GM19455 (cell line): ENCODE data around the gene HSCB.
A peak's percentile ranks its signal among the peaks of the same experiment; 100 is the strongest.
"Not testable (repeated sequence)": the region's sequence is repeated elsewhere in the genome, so short reads cannot be mapped to it uniquely, and the experiment has no call there.

Source experiments
- ATAC-seq: cut with Tn5 transposase; IDR thresholded peaks from one replicate; pipeline ENCODE4 v1.9.1; 2021; ENCODE audit not compliant: unreplicated experiment

Gene HSCB, protein sequence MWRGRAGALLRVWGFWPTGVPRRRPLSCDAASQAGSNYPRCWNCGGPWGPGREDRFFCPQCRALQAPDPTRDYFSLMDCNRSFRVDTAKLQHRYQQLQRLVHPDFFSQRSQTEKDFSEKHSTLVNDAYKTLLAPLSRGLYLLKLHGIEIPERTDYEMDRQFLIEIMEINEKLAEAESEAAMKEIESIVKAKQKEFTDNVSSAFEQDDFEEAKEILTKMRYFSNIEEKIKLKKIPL

DNA sequence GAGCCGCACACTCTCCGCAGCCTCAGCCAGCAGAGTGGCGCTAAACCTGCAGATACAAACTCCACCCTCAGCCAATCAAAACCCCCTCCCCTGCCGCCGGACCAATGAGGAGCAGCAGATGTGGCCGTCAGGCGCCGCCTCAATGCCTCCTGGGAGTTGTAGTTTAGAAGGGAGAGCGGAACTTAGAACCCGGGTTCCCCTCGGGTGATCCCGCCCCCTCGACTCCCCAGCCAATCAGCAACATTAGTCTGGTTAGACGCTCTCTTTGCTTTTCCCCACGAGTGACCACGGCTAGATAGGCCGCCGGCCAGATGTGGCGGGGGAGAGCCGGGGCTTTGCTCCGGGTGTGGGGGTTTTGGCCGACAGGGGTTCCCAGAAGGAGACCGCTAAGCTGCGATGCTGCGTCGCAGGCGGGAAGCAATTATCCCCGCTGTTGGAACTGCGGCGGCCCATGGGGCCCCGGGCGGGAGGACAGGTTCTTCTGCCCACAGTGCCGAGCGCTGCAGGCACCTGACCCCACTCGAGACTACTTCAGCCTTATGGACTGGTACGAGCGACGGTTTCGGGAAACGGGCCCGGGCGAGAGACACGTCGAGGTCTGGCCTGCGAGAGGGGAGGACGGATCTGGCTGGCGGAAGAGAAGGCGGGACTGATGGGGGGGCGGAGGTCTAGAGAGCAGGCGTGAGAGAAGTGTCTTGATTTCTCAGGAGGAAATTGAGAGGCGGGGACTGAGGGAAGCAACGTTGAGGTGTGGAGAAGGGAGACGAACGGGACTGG lies at the start of gene HSCB, which contains the start of gene CHEK2:
TSS of gene HSCB (plus strand) at position 255 of the 777 bp plus-strand sequence. CDS start at position 312, 57 bp downstream.
TSS of gene CHEK2 (minus strand) at position 36 of the 777 bp plus-strand sequence. CDS start 7,099 bp downstream, outside the sequence.
- peak; percentile 88 for ATAC-seq

- not testable (repeated sequence) for ATAC-seq
Measured at GRCh38 chr22:28693041-28693760, 48.6 kb upstream of the HSCB start.

- ATAC-seq = no peak
Measured at GRCh38 chr22:28702891-28703290, 38.9 kb upstream of the HSCB start.

- no peak for ATAC-seq
Measured at GRCh38 chr22:28703436-28703835, 38.4 kb upstream of the HSCB start.

DNA sequence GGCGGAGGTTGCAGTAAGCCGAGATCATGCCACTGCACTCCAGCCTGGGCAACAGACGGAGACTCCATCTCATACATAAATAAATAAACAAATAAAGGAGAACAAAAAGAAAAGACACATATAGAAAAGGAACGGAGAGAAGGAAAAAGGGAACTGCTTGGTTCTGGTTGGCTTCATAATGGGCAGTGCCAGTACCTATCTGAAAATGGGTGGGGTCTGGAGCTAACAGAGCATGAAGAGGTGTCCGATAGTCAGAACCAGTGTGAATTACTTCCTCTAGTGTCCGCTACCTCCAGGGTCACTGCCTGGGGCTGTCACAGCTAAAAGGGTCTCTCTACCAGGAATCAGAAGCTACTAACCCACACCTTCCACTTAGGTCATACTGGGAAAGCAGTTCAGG lies 35.0 kb upstream of the HSCB start:
- ATAC-seq = no peak

DNA sequence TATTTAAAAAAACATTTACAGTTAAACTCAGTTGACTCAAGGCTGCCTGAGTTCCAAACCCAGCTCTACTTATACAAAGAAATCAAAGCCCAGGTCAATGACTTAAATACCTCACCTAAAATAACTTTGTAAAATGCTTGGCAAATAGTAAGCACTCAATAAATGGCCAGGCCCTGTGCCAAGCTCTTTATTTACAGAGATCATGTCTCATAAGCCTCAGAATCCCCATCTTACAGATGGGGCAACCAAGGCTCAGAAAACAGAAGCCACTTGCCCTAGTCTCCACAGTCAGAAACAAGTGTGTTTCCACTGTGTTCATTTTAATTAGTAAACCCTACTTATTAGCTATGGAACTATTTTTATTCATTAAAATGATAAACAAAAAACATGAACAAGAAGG lies 31.7 kb upstream of the HSCB start:
- ATAC-seq = no peak

DNA sequence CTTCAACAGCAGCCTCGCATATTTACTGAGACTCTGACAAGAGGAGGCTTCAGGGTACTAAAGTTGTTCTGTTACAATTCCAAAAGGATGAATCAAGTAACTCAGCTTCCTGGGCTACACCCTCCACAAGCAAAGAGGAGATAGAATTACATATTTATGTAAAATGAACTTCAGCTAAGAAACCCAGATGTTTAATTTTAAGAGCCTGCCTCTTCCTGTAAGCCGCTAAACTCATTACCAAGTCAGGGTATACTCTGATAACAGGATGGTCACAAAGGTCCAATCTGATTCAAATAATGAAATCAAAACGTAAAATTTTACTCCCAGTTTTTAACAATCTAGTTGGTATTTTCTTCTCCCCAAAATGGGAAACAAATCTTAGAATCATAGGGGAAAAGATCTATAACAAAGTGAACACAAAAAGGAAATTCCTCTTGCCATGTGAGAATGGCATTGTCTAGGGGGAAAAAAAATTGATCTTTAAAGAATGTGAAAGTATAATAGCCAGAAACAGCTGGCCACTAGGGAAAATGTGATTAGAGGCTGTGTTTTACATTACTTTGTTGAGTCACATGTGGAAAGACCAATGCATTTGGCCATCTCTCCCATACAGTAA lies 31.2 kb upstream of the HSCB start:
- no peak for ATAC-seq

- ATAC-seq = no peak
Measured at GRCh38 chr22:28711341-28711740, 30.5 kb upstream of the HSCB start.

DNA sequence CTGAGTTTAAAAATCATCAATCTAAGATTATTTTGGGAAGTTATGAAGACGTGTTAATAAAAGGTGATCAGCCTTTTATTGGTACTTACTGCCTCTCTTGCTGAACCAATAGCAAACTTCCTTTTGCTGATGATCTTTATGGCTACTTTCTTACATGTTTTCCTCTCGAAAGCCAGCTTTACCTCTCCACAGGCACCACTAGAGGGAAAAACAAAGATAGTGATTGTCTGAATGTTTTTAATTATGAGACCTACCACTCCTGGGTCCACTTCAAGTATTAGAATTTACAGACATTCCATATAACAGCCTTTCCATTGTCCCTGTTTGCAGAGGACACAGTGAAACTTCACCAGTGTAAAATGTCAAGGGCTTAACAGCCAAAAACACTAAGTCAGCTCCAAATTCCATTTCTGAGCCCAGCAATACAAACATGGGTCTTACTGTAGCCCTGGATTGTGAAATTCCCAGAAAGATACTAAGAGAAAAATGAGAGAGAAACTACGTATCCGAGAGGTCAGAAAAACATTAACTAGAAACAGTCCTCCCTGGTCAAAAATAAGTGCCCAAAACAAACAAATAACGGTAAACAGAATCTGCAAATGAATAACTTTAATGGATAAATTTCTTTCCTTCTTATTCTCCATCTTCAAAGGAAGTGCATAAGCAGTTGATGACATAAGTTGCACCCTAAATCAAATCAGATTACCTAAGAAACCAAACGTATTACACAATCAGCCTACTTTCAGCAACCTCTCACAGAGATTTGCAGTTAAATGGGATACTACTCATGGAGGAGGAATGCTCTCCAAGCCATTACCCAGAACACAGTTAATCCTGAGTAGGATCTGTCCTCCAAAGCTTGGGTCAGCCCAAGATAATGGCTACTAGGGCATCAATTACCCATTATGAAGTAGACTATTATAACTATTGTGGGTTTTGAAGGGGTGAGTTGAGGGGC lies 29.7 kb upstream of the HSCB start:
- ATAC-seq = no peak

DNA sequence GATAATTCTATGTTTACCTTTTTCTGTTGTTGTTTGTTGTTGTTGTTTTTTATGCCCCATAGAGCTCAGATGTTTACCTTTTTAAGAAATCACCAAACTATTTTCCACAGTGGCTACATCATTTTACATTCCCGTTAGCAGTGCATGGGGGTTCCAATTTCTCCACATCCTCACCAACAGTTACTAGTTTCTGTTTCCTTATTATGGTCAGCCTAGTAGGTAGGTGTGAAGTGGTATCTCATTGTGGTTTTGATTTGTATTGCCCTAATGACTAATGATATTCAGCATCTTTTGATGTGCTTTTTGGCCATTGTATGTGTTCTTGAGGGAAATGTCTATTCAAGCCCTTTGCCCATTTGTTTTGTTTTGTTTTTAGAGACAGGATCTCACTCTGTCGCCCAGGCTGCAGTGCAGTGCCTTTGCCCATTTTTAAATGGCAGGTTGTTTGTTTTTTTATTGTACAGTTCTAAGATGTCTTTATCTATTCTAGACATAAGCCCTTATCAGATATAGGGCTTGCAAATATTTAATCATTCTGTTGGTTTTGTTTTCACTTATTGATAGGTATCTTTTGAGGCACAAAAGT lies 27.7 kb upstream of the HSCB start:
- no peak for ATAC-seq

- no peak for ATAC-seq
Measured at GRCh38 chr22:28715611-28716010, 26.2 kb upstream of the HSCB start.

DNA sequence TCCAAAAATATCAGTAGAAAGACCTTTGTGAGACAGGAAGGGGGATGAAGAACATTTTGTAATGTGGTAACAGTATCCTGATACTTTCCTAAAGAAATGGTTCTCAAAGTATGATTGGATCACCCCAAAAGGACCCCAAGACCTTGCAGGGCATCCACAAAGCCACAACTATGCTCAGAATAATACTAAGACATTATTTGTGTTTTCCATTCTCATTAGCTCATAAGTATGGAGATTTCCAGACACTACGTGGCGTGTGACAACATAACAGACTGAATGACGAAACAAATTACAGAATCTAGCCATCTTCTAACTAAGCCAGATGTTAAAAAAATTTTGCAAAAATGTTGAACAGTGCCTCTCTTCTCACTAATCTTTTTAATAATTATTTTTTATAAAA lies 25.2 kb upstream of the HSCB start:
- no peak for ATAC-seq

DNA sequence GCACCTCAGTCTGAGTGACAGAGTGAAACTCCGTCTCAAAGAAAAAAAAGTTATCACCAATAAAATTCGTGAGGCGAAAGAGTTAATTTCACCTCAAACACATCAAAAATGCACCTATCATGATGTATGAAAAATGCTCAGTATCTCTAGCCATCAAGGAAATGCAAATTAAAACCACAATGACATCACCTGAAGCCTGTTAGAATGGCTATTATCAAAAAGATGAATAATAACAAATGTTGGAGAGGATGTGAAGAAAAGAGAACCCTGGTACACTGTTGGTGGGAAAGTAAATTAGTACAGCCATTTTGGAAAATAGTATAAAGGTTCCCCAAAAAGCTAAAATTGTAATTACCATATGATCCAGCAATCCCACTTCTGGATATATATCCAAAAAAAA lies 23.8 kb upstream of the HSCB start:
- ATAC-seq = no peak

GRCh38 chr22:28728002-28728401 lies 13.8 kb upstream of the HSCB start:
- no peak for ATAC-seq

GRCh38 chr22:28728621-28729313 lies 13.1 kb upstream of the HSCB start:
- no peak for ATAC-seq

- no peak for ATAC-seq
Measured at GRCh38 chr22:28730179-28730578, 11.7 kb upstream of the HSCB start.

- no peak for ATAC-seq
Measured at GRCh38 chr22:28734393-28734792, 7.4 kb upstream of the HSCB start.

DNA sequence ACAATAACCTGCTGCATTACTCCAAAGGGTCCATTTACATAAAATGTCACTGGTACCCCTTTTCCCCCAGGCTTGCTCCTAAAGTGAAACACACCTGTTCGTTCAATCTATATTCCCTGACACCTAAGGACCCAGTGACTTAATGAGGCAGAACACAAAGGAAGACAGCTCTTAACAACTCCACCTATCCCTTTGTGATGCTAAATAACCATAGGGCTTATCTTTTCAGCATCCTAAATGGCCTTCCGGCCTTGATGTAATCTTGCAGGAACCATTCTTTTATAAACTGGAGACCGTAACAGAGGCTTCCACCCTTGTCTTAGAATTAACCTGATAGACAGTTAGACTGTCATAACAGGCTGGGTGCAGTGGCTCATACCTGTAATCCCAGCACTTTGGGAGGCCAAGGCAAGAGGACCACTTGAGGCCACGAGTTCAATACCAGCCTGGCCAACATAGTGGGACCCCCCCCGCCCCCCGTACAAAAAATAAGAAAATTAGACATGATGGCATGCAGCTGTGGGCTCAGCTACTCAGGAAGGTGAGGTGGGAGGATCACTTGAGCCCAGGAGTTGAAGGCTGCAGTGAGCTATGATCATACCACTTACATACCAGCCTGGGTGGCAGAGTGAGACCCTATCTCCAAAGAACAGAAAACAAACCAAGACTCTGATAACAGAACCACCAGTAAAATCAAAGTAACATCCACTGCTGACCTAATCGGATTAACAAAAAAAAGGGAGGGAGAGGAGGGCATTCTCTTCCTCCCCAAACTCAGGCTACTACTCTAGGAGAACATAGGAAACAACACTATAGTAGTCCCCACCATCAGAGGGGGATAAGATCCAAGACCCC lies 5.3 kb upstream of the HSCB start:
- ATAC-seq = no peak
